KBM-7 (cell line): ENCODE measurements around the gene SH3GL2.
A peak's percentile ranks its signal among the peaks of the same experiment; 100 is the strongest.

Experiments used
- DNase-seq: peaks from one replicate; pipeline ENCODE4 v3.0.0-alpha.2; 2015
- in situ Hi-C: fragments of 300-500 bp; cut with MboI; formaldehyde crosslinking; loops from 2 replicates; pipeline ENCODE4 v1.14.3; 2020; ENCODE audit warnings: low sequenced_read_pairs, low pct_unique_long_range_greater_than_20kb, mixed read lengths

The SH3GL2 gene

GRCh38 chr9:17782430-17783149 lies 203.7 kb downstream of the SH3GL2 start:
- in situ Hi-C loops: loop anchor here (25.0 kb wide), 1 partner anchor 245 kb away; no protein-coding TSS in a partner anchor
- no peak for DNase-seq

GRCh38 chr9:17783227-17783626 lies 204.4 kb downstream of the SH3GL2 start:
- DNase-seq: no peak
- in situ Hi-C loops: loop anchor here (25.0 kb wide), 1 partner anchor 246 kb away; no protein-coding TSS in a partner anchor

GRCh38 chr9:17789316-17789715 lies 210.4 kb downstream of the SH3GL2 start:
- in situ Hi-C loops: loop anchor here (25.0 kb wide), 1 partner anchor 252 kb away; no protein-coding TSS in a partner anchor
- no peak for DNase-seq

- no peak for DNase-seq
- in situ Hi-C loops: loop anchor here (25.0 kb wide), 1 partner anchor 257 kb away; no protein-coding TSS in a partner anchor
These were observed 215.1 kb downstream of the SH3GL2 start for GRCh38 chr9:17793713-17794622.

- no peak for DNase-seq
- in situ Hi-C loops: loop anchor here (25.0 kb wide), 1 partner anchor 258 kb away; no protein-coding TSS in a partner anchor
These were observed 216.9 kb downstream of the SH3GL2 start for GRCh38 chr9:17795744-17796143.

- in situ Hi-C loops: loop anchor here (25.0 kb wide), 1 partner anchor 262 kb away; no protein-coding TSS in a partner anchor
- no peak for DNase-seq
These were observed 220.5 kb downstream of the SH3GL2 start for GRCh38 chr9:17799369-17799768.

GRCh38 chr9:17800418-17800817 lies 221.6 kb downstream of the SH3GL2 start:
- in situ Hi-C loops: loop anchor here (25.0 kb wide), 2 partner anchors 412 to 1237 kb away; partner anchors contain the start of genes RRAGA and SAXO1
- no peak for DNase-seq

GRCh38 chr9:17802249-17802857 lies 223.5 kb downstream of the SH3GL2 start:
- in situ Hi-C loops: loop anchor here (25.0 kb wide), 2 partner anchors 410 to 1235 kb away; partner anchors contain the start of genes RRAGA and SAXO1
- DNase-seq: peak; percentile 29

- in situ Hi-C loops: loop anchor here (25.0 kb wide), 2 partner anchors 405 to 1230 kb away; partner anchors contain the start of genes RRAGA and SAXO1
- no peak for DNase-seq
These were observed 228.9 kb downstream of the SH3GL2 start for GRCh38 chr9:17807613-17808282.

GRCh38 chr9:17810317-17810716 lies 231.5 kb downstream of the SH3GL2 start:
- in situ Hi-C loops: loop anchor here (25.0 kb wide), 2 partner anchors 402 to 1227 kb away; partner anchors contain the start of genes RRAGA and SAXO1

GRCh38 chr9:17810728-17811571 lies 232.1 kb downstream of the SH3GL2 start:
- in situ Hi-C loops: loop anchor here (25.0 kb wide), 2 partner anchors 401 to 1226 kb away; partner anchors contain the start of genes RRAGA and SAXO1
- peak; percentile 38 for DNase-seq

More at GRCh38 chr9:17810317-17810716, 231.5 kb downstream of the SH3GL2 start:
- DNase-seq: no peak

- in situ Hi-C loops: loop anchor here (25.0 kb wide), 2 partner anchors 399 to 1224 kb away; partner anchors contain the start of genes RRAGA and SAXO1
- no peak for DNase-seq
These were observed 234.9 kb downstream of the SH3GL2 start for GRCh38 chr9:17813798-17814197.

- in situ Hi-C loops: loop anchor here (25.0 kb wide), 2 partner anchors 396 to 1221 kb away; partner anchors contain the start of genes RRAGA and SAXO1
- DNase-seq: no peak
These were observed 237.7 kb downstream of the SH3GL2 start for GRCh38 chr9:17816431-17817027.

- in situ Hi-C loops: loop anchor here (25.0 kb wide), 2 partner anchors 388 to 1213 kb away; partner anchors contain the start of genes RRAGA and SAXO1
These were observed 245.3 kb downstream of the SH3GL2 start for GRCh38 chr9:17824191-17824590.

GRCh38 chr9:17824616-17825264 lies 245.9 kb downstream of the SH3GL2 start:
- in situ Hi-C loops: loop anchor here (25.0 kb wide), 2 partner anchors 388 to 1213 kb away; partner anchors contain the start of genes RRAGA and SAXO1
- DNase-seq: no peak

More at GRCh38 chr9:17824191-17824590, 245.3 kb downstream of the SH3GL2 start:
- no peak for DNase-seq

GRCh38 chr9:17825265-17825659 lies 246.4 kb downstream of the SH3GL2 start:
- in situ Hi-C loops: no loop called here
- no peak for DNase-seq
